ENCODE measurements around the gene FOCAD.

- TF ChIP-seq CTCF (IDR thresholded peaks at IDR 0.05) (no peak), POLR2AphosphoS5 (IDR thresholded peaks at IDR 0.05) (no peak), EP300 (IDR thresholded peaks at IDR 0.05) (no peak)
Observed at GRCh38 chr9:21039302-21039701, 355.2 kb downstream of the FOCAD start.
